NCI-H187 (cell line): Measurements from ENCODE around the gene TPPP.

Experiments
- DNase-seq, 2 experiments: peaks; one replicate each; lab custom pipeline; 2025; lab: John Stamatoyannopoulos, UW

Gene TPPP

DNA sequence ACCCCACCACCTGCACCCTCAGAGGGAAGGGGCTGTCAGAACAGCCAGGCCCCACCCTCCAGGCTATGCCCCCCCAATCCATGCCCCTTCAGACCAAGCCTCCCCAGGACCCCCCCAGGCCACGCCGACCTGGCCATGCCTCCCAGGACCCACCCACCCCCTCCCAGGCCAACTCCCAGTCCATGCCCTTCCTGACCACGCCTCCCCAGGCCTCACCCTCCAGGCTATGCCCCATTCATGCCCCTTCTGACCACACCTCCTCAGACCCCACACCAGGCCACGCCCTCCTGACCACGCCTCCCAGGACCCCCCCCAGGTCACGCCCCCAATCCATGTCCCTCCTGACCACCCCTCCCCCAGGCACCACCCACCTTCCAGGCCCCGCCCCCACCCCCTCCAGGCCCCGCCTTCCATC is 27.6 kb downstream of the TPPP start:
- DNase-seq: no peak

DNA sequence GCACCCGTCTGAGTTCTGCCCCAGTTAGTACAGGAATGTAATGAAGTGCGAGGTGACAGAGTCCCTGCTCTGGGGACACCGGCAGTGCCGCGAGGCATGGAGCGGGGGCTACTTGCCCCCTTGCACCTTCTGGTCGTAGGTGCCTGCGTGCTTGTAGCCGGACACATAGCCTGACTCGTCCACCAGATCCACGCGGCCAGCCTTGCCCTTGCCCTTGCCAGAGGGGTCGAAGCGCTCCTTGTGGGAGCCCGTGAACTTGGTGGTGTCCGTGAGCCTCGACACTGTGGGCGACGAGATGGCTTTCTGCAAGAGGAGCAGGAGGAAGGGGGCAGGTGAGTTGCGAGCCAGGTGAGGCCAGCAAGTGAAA is 28.2 kb downstream of the TPPP start:
- DNase-seq: no peak

DNA sequence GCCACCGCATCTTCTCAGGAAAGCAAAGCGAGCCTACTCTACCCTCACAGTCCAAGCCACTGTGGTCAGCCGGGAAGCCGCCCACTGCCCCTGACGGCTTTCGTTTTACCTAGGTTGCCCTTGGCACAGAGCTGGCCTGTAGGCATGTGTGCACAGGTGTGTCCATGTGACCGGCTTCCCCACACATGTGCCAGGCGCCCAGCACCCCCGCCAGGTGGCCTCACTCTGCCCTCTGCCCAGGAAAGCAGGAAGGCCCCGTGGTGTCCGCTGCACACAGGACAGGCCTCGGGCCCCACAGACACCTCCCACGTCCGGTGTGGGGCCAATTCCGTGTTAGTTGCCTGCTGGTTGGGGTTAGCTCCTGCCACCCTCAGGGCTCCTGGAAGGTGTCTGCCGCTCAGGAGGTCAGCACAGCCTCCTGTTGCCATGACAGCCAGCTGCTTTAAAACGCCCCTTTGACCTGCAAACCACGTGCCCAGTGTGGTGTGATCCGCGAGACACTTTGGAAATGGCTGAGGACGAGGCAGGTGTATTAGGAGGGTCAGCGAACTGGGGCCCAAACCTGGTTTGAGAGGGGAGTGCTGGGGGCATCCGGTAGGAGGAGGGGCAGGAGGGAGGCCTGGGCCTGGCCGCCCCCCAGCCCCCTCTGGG is 28.7 kb downstream of the TPPP start:
- DNase-seq: no peak

DNA sequence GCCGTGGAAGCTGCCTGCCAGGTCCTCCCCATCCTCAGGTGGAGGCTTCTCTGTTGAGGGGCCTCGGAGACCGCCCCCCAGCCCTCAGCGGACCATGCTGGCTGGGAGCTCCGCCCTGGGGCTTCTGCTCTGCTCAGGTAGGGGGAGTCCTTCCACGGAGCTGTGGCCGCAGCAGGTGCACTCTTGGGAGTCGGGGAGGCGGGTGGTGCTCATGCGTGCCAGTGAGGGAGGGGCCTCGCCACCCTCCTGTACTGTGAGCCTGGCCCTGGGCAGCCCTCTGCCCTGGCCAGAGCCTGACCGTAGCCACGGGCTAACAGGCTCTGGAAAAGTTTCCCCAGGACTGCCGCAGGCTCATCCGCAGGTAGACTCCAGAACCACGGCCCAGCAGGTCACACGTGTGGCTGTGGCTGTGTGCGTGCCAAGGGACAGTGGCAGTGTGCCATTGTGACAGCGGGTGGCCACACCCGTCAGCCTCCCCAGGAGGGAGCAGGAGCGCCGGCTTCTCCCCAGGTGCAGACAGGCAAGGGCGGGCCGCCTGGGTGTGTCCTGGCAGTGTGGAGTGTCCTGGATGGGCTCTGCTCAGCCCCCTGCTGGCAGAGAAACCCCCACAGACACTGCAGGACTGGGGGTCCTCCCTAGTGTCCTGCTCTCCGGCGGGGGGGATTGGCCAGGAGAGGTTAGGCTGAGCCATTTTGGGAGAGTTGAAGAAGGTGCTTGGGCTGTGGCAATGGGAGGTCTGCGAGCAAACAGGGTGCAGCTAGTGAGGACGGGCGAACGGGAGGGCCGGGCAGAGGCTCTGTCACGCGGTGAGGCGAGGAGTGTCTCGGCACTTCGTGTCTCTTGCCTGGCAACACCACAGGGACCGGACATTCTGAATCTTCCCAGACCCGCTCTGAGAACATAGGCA is 29.5 kb downstream of the TPPP start:
- no peak for DNase-seq

DNA sequence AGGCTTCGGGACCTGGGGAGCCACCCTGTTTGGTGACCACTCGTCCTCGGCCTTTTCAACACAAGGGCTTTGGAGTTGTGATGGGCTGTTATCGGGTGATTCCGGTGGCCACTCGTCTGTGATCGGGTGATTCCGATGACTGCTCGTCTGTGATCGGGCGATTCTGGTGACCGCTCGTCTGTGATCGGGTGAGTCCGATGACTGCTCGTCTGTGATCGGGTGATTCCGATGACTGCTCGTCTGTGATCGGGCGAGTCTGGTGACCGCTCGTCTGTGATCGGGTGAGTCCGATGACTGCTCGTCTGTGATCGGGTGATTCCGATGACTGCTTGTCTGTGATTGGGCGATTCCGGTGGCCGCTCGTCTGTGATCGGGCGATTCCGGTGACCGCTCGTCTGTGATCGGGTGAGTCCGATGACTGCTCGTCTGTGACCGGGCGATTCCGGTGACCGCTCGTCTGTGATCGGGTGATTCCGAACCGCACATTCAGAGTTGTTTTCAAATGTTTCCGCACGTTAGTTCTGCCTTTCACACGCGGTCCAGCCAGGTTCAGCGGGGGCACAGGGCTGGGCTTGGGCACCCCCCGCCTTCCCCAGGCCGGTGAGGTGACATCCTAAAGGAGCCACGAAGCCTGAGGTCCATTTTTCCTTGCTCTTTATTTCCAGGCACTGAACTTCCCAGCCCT is 30.3 kb downstream of the TPPP start:
- DNase-seq: no peak

DNA sequence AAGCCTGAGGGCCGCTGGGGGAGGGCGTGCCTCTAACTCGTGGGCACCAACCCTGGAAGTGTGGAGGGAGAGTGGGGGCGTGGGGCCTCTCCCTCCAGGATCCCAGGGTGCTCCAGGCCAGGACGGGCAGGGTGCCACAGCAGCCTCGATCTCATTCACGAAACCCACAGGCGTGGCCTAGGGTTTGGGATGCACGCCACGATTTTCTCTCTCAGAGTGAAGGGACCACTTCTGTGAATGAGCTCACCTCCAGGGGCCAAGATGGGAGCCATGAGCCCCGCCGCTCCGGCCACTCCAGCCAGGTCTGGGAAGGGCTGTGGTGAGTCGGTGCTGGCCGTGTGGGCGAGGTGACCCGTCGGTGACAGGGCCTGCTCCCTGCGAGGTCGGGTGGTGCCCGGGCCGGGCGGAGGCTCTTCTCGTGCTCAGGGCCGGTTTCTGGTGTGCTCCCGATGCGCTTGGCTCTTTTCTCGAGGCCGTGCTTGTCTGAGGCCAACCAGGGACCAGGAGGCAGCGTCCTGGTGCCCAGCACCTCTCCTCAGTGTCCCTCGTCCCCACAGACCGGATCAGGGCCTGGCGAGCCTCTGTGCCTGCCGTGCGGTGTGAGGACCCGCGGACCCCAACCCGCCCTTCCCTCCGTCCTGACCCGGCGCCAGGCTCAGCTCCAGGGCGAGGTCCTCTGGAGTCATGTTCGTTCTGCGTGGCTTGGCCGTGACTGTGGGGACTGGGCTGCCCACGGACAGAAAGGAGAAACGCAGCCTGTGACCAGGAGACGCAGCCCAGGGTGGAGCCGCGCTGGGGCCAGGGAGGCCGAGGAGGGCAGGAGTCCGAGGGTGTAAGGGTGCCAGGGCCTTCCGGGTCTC is 31.0 kb downstream of the TPPP start:
- no peak for DNase-seq

DNA sequence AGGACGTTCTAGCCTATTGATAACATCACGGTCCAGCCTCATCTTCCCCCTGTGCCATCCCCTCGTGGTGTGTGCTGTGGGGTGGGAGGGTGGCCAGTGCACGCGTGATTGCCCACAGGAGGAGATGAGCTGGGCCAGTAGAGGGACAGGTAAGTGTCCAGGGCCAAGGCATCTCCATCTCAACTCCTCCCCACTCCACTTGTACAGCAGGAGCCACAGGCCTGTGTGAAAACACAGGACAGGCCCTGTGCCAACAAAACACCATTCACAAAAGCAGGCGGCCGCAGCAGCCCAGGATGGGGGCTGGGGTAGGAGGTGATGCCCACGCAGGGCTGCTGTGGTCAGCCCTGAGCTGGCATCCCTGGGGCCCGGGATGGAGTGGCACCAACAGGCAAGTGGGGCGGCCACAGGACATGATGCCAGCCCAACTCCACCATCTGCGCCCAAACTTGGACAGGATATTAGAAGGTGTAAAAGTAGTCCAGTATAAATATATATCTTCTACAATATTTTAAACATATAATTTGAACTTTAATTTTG is 32.6 kb downstream of the TPPP start:
- no peak for DNase-seq

DNA sequence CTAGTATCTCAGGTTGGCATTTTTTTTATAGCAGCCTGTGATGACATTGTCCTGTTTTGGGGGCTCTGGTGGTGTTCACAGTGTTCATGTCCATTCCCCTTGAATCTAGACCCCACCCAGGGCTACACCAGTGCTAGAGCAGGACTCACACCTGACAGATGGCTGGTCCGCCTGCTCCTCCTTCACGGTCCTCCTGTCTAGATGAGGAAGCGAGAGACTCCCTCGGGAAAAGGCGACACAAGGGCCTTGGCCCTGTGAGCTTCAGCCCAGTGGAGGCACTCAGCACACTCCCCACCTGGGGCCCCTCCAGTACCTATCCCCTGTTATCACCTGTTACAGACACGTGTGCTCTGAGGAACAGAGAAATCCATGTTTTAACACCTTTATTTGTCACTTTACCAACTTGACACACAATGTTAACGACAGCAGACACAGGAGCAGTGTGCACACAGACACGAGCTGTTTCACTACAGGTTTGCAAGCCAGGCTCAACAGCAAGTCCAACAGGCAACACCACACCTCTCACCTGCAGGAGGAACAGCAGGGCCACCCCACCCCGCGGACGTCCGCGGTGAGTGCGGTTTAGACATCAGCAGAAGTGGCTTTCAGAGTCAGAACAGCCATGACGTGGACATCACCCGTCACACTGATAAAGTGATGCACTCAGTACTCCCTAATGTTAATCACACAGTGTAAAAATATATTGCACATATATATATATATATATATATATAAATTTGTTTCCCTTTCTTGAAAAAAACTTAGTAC is 33.5 kb downstream of the TPPP start:
- no peak for DNase-seq

DNA sequence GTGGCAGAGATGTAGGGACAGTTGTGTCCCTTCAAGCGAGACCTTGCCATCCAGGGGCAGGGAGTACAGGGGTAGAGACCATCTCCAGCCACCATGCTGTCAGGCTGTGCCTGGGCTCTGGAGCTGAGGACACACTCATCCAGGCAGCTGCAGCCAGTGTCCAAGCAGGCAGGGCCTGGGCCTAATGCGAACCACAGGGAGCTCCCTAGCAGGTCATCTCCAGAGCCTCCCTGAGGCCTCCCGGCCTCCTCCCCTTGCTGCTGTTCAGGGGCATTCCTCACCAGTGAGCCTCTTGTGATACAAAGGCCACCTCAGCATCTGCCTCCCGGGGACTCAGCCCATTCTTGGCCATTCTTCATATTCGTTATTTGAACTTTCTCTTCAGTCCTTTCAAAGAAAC is 35.0 kb downstream of the TPPP start:
- DNase-seq: no peak

DNA sequence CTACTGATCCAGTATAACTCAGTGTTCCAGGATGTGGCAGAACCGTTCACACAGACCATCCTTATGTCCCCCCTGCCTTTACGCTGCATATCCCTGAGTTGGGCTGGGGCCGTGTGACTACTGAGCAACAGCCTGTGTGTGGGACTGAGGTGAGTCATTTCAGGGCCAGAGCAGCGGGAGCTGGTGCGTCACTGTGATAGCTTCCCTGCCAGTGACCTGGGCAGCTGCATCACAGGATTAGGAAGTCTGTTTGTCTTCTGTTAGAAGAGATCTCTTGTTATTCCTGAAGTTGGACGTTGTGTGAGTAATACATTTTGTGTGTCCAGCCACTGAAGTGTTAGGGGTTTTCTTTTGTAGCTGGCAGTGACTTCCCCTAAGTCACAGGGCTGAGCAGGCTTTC is 35.6 kb downstream of the TPPP start:
- no peak for DNase-seq

DNA sequence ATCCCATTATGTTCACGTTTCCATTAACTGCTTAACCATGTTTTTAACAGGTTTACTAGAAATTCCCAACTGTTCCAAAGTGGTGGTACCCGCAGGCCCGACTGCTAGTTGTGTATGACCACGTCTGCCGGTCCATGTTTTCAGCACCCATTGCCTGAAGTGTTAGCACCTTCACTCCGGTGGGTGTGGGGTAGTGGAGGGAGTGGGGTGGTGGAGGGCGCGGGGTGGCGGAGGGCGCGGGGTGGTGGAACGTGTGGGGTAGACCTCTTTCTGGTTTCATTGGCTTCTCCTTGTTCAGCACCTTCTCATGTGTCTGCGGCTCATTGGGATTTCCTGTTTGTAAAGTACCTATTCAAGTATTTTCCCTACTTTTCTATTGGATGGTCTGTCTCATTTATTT is 37.7 kb downstream of the TPPP start:
- DNase-seq: no peak

DNA sequence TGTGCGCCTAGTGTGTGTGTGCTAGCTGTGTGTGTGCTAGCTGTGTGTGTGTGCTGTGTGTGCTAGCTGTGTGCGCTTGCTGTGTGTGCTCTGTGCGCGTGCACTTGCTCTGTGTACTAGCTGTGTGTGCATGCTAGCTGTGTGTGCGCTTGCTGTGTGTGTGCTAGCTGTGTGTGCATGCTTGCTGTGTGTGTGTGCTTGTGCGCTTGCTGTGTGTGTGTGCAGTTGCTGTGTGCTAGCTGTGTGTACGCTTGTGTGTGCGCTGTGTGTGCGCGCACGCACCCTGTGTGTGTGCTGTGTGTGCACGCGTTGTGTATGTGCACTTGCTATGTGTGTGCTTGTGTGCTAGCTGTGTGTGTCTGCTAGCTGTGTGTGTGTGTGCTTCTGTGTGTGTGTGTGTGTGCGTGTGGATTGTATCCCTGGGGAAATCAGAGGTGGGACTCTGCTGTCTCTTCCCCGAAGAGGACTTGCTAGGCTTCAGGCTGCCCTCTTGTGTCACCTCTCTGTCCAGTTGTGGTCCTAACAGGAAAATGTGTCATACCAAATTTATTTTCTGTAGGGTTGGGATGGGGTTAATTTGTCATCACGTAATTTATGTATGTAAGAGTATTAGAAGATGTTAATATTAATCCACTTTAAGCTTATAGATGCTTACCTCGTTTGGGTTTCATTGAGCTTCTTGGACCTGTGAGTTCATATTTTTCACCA is 38.9 kb downstream of the TPPP start:
- no peak for DNase-seq

DNA sequence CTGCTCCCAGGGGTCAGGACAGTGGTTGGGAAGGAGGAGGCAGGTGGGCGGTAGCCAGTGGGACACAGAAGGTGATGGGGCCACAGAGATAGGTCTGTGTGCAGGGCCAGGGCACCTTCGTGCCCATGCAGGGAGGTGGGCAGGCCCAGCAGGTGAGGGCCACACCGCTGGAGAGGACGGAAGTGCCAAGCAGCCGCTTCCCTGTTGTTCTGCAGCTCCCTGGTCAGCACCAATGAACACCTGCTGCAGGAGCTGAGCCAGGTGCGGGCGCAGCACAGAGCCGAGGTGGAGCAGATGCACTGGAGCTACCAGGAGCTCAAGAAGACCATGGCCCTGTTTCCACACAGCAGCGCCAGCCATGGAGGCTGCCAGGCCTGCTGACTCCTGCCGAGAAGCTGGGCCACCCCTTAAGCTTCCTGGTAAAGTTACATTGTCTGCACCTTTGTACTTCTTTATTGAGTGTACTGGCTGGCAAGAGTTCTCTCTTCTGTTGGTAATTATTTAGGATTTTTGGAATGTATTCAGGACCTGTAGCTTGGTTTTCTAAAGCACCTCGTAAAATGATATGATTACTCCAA is 40.3 kb downstream of the TPPP start:
- no peak for DNase-seq

DNA sequence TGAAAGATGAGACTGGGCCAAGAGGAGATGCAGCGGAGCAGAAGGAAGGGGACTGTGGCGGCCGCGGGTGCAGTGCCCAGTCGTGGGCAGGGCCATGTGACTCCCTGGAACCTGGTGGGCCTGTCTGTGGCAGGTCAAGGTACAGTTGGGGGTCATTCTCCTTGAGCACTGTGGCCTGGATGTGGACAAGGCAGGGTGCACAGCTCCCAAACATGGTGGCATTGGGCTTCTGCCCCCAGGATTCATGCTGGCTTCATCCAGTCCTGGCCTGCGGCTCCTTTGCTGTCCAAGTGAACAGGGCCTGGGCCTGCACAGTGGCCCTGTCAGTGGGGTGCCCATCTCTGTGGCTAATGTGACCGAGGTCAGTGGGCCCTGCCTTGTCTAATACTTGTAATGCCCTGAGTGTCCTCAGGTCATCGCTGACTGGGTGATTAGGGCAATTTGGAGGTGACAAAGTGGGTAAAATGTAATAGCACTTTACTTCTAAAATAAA is 41.1 kb downstream of the TPPP start:
- DNase-seq: no peak

DNA sequence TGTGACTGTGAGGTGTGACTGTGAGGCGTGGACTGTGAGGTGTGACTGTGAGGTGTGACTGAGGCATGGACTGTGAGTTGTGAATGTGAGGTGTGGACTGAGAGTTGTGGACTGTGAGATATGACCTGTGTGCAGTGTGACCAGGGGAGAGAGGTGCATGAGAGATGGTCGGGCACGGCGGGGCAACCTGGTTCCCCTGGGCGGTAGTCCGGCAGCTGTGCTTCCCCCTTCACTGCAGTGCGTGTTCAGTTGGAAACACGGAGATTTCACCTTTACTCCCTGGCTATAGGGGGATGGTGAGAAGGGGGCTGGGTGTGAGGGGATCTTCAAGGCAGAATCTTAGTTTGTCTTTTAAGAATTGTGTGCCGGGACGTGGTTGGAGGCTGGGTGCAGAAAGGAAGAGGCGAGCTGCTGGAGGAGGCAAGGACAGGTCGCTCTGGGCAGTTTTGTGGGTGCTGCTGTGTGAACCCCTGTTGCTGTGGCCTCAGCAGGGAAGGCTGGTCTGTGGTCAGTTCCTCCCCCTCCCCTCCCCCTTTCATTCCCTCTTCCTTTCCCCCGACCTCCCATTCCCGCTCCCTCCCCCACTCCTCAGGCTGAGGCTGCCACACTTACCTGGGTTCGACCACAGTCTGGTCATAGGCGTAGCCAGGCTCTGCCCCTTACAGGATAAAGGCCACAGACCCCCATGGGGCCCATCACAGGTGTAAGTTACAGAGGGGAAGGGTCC is 41.7 kb downstream of the TPPP start:
- no peak for DNase-seq

DNA sequence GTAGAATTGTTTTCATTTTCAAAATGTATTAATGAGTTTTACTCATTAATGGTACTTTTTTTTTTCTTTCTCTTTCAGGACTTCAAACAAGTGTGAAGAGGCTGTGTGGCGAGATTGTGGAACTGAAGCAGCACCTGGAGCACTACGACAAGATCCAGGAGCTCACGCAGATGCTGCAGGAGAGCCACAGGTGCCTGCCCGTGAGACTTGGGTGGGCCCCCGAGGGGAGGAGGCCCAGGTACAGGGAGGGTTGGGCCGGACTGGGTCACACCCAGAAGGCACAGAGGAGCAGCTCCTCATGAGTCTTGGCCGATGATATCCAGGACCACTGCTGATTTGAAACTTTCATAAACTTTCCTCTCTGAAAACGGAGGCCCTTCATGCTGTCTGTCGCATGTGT is 45.4 kb downstream of the TPPP start:
- DNase-seq: no peak

DNA sequence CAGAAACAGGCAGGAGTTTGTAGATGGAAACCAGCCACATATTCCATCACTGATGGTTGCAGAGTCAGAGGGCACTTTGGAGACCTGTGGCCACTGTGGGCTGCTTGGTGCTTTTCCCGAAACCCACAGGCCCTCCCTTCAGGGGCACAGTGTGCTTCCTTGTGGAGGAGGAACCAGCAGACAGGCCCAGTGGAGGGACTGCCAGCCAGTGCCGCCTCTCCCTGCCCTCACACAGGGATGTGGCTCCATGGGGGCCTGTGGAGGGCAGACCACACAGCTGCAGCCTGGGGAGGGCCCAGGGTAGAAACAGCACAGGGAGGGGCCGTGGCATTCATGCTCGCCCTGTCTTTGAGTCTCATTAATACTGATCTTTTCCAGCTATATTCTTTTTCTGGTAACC is 45.8 kb downstream of the TPPP start:
- DNase-seq: no peak

DNA sequence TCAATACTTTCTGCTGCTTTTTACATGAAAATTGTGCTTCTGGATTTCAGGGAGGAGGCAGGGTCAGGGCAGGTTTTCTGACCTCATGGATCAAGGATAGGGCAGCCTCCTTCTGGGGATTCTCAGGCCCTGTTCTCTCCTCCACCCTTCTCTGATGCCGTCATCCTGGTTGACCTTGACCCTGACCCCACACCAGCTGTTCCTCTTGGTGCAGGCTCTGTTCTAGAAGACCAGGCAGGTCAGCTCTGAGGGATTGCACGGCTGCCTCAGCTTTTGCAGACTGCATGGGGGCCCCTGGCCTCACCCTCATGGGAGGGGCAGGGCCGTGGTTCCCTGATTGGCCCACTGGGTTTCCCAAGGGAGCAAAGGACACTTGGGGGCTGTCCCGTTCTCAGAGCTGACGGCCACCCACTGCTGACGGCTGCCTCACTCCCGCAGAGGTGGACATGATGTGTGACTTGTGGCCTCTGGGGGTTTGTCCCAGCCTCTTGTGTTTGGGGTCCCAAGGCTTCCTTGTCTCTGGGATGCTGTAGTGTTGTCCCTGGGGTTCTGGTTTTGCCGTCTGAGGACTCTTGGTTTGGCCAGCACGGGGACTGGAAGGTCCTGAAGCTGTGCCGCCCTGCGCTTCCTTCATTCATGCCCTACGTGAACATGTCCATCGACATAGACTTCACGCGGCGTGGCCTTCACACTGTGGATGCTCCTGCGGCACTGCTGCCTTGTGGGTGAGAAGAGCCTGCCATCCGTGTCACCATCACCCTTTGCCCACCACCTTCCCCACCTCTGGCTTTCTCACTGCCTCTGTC is 46.6 kb downstream of the TPPP start:
- DNase-seq: no peak
